NCI-H69 (cell line): Measurements from ENCODE around the gene LHFPL3.
"Not testable (repeated sequence)": the region's sequence is repeated elsewhere in the genome, so short reads cannot be mapped to it uniquely, and the experiment has no call there.

Experiments used
- DNase-seq: peaks from one replicate; lab custom pipeline; 2025; lab: John Stamatoyannopoulos, UW

LHFPL3 gene

GRCh38 chr7:104898434-104898833, 570.0 kb downstream of the LHFPL3 start:
- DNase-seq, result no peak

GRCh38 chr7:104900525-104901239, 572.3 kb downstream of the LHFPL3 start:
- peak; percentile 88 for DNase-seq

GRCh38 chr7:104901240-104901619, 572.8 kb downstream of the LHFPL3 start:
- DNase-seq, result no peak

- no peak for DNase-seq
Observed at GRCh38 chr7:104902183-104902582, 573.8 kb downstream of the LHFPL3 start.

GRCh38 chr7:104903044-104903443, 574.6 kb downstream of the LHFPL3 start:
- DNase-seq, result no peak

GRCh38 chr7:104903846-104904245, 575.4 kb downstream of the LHFPL3 start:
- no peak for DNase-seq

GRCh38 chr7:104906032-104906431, 577.6 kb downstream of the LHFPL3 start:
- DNase-seq, result no peak

- DNase-seq, result no peak
Observed at GRCh38 chr7:104906556-104906955, 578.2 kb downstream of the LHFPL3 start.

- no peak for DNase-seq
Observed at GRCh38 chr7:104908636-104909035, 580.2 kb downstream of the LHFPL3 start.

GRCh38 chr7:104909096-104909495, 580.7 kb downstream of the LHFPL3 start:
- no peak for DNase-seq

GRCh38 chr7:104914421-104914820, 586.0 kb downstream of the LHFPL3 start:
- peak; percentile 51 for DNase-seq

GRCh38 chr7:104921596-104921995, 593.2 kb downstream of the LHFPL3 start:
- DNase-seq, result no peak

GRCh38 chr7:104922182-104923009, 594.0 kb downstream of the LHFPL3 start:
- DNase-seq, result no peak

GRCh38 chr7:104923010-104923421, 594.6 kb downstream of the LHFPL3 start:
- peak; percentile 95 for DNase-seq

GRCh38 chr7:104926189-104926588, 597.8 kb downstream of the LHFPL3 start:
- not testable (repeated sequence) for DNase-seq

- no peak for DNase-seq
Observed at GRCh38 chr7:104926601-104927041, 598.2 kb downstream of the LHFPL3 start.

- peak; percentile 34 for DNase-seq
Observed at GRCh38 chr7:104927055-104927454, 598.7 kb downstream of the LHFPL3 start.

- DNase-seq, result no peak
Observed at GRCh38 chr7:104928721-104929400, 600.5 kb downstream of the LHFPL3 start.

- no peak for DNase-seq
Observed at GRCh38 chr7:104929921-104930320, 601.5 kb downstream of the LHFPL3 start.

GRCh38 chr7:104931181-104931781, 602.9 kb downstream of the LHFPL3 start:
- peak; percentile 76 for DNase-seq

GRCh38 chr7:104933022-104933421, 604.6 kb downstream of the LHFPL3 start:
- no peak for DNase-seq

- DNase-seq, result peak; percentile 65
Observed at GRCh38 chr7:104933521-104933988, 605.2 kb downstream of the LHFPL3 start.
